GM21423 (cell line): ENCODE measurements around the gene HUNK.

Experiments used
- ATAC-seq: cut with Tn5 transposase; IDR thresholded peaks from one replicate; pipeline ENCODE4 v1.9.1; 2021; ENCODE audit warnings: mild to moderate bottlenecking, moderate library complexity; ENCODE audit not compliant: unreplicated experiment

HUNK gene

DNA sequence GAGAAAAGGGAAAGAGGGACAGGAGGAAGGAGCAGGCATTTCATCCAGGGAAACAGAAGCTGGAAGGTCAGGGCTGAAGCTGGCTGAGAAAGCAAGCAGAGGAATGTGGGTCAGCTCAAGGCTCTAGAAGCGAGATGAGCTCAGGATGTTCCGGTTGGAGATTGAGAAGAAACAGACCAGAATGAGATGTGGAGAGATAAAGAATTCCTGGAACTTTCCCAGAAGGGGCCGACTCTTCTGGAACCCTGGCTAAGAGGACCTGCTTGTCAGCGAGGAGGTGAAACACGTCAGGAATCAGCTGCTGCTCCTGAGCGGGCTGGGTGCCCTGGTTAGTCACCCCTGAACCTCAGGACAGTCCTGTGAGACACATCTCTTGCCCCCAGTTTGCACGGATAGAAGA, 75.9 kb downstream of the HUNK start:
- no peak for ATAC-seq

DNA sequence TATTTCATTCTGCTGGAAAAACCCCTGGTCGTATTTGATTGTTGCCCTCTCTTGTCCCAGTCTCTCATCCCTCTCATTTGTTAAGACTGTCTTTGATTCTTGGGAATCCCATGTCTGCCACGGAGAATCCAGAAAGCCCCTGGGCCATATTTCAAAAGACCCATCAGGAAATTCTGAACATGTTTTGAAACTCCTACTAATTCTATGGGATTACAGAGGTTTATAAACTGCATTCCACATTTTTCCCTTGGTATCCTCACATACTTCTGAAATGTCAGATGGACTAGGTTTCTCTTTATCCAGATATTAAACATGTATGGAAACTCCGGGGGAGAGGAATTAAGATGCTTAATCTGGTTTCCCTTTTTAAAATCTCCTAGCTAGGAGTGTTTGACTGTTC, 80.0 kb downstream of the HUNK start:
- ATAC-seq, result no peak

DNA sequence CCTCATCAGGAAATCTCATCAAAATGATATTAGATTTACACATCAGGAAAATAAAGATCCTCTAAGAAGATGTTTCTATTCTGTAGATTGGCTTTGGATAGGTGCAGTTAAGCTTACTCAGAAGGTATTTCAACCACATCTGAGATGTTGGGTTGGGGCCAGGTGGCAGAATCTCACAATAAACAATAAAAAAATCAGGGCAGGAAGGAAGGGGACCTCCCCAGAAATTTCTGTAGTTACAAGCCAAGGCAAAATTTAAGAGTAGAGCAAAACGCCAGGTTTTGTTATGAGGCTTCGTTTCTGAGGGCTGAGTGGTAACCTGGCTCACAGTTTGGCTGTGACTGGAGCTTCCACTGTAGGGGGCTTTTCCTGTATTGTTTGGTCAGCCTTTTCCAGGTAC, 84.8 kb downstream of the HUNK start:
- ATAC-seq, result no peak

DNA sequence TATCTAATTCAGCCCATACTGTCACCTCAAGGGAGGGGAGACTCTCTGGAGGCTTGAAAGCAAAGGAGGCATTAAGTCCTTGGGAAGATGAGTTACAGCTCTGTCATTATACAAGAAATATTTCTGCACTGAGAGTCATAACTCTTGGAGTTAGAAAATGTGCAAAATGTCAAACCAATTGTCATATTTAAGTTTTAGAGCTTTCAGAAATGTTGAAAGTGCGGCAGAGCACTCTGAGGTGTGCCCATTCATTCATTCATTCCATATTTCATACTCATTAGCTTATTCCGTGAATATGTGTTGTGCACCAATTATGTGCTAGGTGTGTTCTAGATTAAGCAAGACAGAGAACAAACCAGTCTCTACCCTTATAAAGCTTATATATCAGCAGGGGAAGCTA, 87.1 kb downstream of the HUNK start:
- ATAC-seq, result no peak

DNA sequence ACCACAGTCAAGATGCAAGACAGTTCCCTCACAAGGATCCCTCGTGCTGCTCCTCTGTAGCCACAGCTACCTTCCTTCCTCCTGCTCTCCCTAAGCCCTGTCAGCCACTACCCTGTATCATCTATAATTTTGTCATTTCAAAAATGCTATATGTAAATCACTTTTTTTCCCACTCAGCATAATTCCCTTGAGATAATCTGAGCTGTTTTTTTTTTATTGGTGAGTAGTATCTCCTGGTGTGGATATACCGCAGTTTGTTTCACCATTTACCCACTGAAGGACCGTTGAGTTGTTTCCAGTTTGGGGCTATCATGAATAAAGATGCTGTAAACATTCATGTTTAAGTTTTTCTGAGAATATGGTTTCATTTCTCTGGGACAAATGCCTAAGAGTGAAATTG, 88.2 kb downstream of the HUNK start:
- ATAC-seq, result no peak

DNA sequence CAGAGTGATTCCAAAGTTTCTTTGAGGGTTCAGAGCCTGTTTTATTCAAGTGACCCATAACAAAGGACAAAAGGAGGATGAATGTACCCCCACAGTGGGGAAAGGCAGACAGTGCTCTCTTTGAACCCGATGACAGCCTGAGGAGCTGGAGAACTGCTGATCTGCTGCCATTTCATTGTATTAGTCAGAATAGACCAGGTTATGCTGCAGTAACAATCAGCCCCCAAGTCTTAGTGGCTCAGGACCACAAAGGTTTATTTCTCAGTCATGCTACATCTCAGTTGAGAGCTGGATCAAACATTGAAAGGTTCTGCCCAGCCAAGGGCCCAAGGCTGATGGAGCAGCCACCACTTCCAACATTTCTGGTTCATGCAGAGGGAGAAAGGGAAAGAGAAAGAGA, 88.9 kb downstream of the HUNK start:
- no peak for ATAC-seq

DNA sequence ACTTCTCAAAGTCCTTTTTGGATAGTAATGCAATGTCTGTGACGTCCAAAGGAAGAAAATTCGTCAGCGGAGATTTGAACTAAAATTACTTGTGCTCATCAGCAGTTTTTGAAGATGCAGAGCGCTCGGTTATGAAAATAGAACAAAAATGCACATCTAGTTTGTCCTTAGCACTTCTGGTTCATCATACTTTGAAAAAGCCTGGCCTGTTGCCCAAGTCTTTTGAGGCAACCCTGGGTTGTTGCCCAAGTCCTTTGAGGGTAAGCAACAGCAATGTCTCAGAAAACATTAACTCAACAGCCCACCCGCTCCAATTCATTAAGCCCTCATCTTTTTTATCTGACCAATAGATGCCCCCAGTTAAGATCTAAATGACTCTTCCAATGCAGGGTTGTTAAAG, 91.9 kb downstream of the HUNK start:
- no peak for ATAC-seq

DNA sequence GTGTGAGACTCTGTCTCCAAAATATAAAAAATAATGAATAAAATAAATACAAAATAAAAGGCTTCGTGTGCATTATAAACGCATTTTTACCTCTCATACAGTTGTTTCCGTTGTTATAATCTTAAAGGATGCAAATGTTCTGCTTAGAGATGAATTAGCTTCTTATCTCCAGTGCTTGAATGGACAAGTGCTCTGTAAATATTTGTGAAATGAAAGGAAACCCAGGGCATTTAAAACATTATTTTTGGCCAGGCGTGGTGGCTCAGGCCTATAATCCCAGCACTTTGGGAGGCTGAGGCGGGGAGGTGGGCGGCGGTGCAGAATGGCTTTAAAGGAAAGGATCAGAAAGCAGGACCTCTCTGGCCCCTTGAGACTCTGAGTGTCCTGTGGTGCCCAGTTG, 94.5 kb downstream of the HUNK start:
- no peak for ATAC-seq

DNA sequence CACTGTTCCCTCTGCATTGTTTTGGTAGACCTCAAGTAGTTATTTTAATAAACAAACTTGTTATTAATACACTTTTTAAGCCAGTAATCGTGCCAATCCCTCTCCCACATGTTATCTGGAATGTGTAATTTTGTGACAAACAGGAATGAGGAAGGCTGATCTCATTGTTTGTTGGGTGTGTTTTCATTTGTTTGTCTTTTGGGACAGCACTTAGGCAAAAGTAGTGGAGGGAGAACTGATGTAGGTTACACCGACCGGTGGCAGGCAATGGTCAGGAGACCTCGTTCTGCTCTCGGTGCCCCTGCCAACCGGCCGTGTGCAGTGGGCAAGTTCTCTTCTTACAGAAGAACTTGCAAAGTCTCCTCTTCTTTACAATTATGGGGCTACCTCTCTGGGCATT, 99.8 kb downstream of the HUNK start:
- no peak for ATAC-seq

DNA sequence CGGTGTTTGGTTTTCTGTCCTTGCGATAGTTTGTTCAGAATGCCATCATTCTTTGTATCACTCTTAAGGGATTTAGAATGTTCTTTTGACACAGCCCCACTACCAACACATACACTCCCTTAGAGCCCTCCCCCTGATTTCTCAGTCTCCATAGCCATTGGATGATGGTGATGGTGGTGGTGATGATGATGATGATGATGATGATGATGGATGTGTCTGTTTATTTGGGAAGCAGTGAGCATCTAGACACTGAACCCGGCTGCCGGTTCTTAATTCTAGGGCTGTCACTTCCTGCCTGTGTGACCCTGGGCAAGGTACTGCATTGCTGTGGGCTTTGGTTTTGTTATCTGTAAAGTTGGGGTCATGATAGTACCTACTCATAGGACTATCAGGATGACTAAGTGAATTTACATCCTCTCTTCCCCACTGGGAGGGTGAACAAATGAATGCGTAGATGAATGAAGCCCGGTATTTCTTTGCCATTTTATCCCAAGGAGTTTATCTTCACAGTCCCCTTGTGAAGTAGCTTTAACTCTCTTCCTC, 100.7 kb downstream of the HUNK start:
- ATAC-seq, result no peak

DNA sequence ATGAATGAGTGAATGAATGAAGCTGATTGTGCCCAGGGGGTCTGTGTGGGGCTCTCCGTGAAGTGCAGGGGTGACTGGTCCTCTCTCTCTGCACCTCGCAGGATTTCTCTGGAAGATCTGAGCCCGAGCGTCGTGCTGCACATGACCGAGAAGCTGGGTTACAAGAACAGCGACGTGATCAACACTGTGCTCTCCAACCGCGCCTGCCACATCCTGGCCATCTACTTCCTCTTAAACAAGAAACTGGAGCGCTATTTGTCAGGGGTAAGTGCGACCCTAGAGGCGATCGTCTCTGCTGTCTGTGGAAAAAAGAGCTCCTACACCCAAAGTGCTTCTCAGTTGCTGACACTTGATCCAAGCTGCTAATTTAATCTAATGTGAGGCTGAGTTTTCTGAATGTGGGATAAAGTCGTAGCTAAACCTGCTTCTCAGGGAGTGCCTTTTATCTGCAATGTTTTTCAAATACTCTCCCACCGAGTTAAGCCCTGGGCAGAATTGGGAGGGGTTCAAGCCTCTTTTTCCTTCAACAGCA, 101.7 kb downstream of the HUNK start:
- ATAC-seq, result no peak

DNA sequence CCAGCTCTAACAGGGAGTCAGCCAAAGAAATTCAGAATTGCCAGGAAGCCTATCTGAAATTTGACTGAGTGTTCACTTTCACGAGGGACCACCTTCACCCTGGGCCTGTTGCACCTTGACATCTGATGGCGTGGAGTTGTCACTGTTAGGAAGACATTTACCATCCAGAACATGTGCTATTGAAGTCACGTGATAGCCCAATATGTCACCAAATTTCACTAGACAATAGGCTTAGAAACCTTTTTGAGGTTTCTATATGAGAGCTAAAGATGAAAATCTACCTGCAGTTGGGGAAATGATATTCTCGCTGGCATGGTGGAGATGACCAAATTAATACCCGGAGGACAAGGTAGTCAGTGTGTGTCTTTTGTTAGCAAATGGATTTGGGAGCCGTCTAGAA, 102.7 kb downstream of the HUNK start:
- ATAC-seq, result no peak

DNA sequence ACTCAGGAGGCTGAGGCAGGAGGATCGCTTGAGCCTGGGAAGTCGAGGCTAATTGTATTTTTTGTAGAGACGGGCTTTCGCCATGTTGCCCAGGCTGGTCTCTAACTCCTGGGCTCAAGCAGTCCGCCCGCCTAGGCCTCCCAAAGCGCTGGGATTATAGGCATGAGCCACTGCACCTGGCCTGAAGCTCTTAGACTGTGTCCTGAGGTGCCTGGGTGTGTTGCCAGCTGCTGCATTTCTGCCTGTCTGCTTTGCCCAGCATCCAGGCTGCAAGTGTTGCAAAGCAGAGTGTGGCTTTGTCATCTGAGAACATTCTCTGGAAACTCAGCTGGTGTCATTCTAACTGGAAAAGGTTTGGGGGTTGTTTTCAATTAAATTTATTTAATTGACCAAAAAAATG, 105.0 kb downstream of the HUNK start:
- ATAC-seq, result no peak

DNA sequence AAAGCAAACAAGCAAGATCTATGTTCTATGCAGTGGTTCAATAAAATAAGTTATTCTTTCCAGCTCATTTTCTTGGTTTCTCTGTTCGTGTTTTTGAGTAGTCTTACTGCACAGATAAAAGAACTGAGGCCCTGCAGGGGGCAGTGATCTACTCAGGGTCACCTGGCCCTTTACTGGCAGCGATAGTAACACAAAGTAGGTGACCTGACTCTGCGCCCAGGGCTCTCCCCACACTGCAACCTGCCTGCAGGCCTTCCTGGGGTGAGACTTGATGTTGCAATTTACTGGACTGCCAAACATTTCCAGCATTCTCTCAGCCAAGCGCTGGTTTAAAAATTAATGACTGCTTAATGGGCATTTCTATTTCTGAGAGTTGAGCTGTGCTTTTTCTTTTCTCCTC, 110.3 kb downstream of the HUNK start:
- ATAC-seq, result no peak

DNA sequence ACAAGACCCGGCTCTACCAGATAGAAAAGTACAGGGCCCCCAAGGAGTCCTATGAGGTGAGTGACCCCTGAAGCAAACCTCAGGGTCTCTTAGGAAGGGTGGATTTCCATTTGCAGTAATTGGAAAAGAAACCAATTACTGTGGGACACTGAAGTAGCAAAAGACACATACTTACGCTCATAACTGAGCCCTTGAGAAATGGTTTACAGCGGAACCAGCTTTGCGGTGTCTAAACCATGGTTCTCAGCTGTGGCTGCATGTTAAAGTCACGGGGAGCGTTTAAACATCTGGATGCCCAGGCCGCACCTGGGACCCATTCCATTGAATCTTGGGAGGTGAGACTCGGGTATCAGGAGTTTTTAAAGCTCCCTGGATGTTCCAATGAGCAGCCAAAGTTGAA, 110.7 kb downstream of the HUNK start:
- ATAC-seq, result no peak

DNA sequence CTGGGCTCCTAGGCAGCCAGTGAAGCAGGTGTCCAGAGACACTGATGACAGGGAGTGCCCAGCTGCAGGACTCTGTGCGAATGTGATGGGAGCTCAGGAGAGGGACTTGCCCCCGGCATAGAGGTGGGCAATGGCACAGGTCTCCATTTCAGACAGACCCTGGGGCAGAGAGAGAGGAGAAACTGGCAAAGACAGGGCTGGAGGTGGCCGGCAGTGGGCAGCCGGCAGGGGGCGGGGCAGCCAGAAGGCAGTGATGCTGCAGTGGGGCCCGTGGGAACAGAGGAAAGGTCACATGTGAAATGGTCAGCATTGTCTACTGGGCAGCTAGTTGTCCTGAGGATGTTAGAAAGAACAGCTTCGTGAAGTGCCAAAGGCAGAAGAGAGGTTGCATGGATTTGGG, 112.6 kb downstream of the HUNK start:
- ATAC-seq, result no peak

DNA sequence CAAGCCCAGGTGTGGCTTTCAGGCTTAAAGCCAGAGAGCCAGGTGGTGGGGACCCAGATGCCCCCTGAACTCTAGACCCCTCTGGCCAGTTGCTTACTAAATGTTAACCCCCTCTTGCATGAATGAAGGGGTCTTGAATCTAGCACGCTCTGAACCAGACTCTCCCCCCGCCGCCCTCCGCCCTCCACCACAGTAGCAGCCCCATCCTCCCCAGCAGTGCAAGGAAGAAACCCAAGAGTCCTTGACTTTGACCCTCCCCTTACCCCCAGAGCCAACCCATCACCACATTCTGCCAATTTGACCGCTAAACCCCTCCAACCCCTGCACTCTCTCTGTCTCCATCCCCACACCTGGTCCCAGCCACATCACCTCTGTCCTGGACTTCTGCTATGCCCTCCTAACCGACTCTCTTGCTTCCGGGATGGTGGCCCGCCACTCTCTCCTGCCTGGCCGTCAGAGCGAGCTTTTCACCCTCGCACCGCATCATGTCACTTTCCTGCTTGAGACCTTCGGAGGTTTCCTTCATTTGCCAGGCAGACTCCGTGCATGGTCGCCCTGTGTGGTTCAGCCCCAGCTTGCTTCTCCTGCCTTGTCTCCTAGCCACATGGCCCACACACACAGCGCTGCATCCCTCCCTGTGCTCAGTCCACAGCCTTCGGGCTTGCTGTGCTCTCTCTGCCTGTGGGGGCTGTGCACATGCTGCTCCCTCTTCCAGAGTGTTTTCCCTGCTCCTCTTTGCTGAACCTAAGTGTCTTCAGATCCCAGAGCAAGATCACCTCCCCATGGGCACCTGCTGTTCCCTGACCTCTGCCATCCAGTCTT, 113.4 kb downstream of the HUNK start:
- ATAC-seq, result no peak

DNA sequence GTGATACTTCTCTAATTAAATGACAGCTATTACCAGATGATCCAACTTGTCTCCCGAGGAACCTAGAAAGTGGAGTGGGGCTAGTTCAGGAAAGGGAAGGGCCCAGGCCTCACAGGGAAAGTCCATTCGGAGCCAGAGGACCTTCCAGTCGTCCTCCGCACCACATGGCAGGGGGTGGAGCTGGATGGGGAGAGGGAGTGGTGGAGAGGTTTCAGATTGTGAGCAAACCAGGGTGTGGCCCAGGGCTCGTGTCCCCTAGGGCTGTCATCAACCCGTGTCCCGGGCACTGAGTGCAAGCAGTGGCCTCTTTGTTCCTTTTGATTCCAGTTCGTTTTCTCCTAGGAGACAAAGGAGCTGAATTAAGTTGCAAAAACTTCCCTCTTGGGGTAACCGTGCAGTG, 114.9 kb downstream of the HUNK start:
- no peak for ATAC-seq

DNA sequence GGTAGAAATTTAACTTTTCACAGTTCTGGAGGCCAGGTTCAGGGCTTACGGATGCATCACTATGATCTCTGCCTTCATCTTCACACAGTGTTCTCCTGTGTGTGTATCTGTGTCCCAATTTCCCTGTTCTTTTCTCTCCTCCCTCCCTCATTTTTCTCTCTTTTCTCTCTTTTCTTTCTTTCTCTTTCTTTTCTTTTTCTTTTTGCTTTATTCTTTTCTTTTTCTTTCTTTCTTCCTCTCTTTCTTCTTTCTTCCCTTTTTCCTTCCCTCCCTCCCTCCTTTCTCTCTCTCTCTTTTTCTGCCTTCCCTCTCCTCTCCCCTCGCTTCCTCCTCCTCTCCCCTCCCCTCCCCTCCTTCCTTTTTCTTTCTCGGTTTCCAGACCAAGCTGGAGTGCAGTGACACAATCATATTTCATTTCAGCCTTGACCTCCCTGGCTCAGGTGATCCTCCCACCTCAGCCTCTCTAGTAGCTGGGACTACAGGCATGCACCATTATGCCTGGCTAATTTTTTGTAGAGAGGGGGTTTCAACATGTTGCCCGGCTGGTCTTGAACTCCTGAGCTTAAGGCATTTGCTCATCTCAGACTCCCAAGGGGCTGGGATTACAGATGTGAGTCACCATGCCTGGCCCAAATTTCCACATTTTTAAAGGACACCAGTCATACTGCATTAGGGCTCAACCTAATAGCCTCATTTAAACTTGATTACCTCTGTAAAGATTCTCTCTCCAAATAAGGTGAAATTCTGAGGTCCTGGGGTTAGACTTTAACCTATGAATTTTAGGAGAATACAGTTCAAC, 115.9 kb downstream of the HUNK start:
- ATAC-seq, result no peak

DNA sequence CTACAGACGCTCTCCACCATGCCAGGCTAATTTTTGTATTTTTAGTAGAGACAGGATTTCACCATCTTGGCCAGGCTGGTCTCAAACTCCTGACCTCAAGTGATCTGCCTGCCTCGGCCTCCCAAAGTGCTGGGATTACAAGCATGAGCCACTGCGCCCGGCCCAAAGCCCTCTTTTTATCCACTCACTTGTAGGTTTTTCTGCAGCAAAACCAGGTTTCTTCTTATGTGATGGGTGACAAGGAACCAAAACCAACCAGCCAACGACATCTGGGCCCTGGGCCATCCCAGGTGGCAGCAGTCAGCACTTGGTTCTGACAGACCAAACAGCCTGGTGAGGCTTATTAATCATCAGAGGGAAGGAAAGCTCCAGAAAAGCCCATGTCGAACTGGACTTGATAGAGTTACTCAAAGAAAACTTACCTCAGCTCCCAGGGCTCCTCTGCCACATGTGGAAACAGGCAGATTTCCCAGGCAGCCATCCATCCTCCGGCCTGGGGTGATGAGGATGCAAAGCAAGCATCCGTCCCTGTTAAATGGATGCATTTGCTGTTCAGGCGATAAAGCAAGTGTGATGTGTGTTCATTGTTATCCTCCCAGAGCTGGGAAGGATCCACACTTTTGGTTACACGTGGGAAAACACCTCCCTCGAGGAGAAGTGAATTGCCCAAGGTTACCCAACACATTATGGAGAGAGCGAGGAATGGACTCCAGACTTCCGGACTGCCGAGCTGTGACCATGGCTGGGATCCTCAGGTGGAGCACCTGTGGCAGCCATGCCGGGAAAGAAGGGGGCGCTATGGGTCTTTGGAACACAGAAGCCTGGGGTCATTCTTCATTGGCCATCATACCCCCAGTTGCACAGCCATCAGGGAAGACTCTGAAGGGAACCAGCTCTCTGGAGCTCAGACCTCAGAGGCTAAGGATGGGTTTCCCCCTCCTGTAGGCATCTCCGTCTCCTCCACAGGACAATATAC, 118.8 kb downstream of the HUNK start:
- ATAC-seq, result no peak

DNA sequence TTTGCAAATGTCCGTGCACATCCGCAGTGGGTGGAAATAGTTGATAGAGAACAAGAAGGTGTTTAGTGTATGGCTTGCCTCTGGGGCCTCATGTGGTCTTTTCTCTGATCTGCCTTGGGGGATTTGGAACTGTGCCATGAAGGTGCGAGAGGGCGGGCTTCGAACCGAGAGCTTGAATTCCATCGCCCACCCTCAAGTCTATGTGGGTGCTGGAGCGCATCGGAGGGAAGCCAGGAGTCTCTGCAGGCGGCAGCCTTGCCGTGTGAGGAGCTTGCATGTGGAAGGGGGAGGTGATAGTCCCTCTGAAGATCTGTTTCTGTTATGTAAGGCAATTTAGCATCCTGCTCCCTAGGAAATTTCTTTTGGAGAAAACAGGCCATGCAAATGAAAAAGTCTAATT, 119.6 kb downstream of the HUNK start:
- ATAC-seq, result no peak
